Muscle layer of duodenum (tissue), 2 donors: Measurements from ENCODE around the gene UFSP1.

Experiments used
- H3K27ac ChIP-seq: one replicate; pipeline ENCODE4 v1.7.0; 2013; ENCODE audit warnings: mild to moderate bottlenecking, low read length
- H3K27me3 ChIP-seq: one replicate; pipeline ENCODE4 v1.7.0; 2013; ENCODE audit warnings: low read depth, mild to moderate bottlenecking, control low read depth, low read length
- H3K36me3 ChIP-seq, 2 donors: one replicate each; pipeline ENCODE4 v1.7.0; 2013; ENCODE audit warnings: low read length in 2 of 2, control low read depth in 1 of 2, mild to moderate bottlenecking in 1 of 2; ENCODE audit not compliant: insufficient read depth in 2 of 2, control insufficient read depth in 1 of 2
- H3K4me1 ChIP-seq, 2 donors: one replicate each; pipeline ENCODE4 v1.7.0; 2013; ENCODE audit warnings: low read length in 2 of 2, mild to moderate bottlenecking in 2 of 2, control low read depth in 1 of 2, moderate library complexity in 1 of 2; ENCODE audit not compliant: insufficient read depth in 2 of 2, control insufficient read depth in 1 of 2
- H3K4me3 ChIP-seq, 2 donors: one replicate each; pipeline ENCODE4 v1.7.0; 2013; ENCODE audit warnings: low read length in 2 of 2, low read depth in 1 of 2, mild to moderate bottlenecking in 1 of 2
- H3K9me3 ChIP-seq, 2 donors: one replicate each; pipeline ENCODE4 v1.7.0; 2013; ENCODE audit warnings: low read length in 2 of 2, control low read depth in 1 of 2, mild to moderate bottlenecking in 1 of 2; ENCODE audit not compliant: control insufficient read depth in 1 of 2
- donor health status: healthy.

The UFSP1 gene

GRCh38 chr7:100894860-100895700, 5.6 kb upstream of the UFSP1 start:
- Histone ChIP-seq H3K27me3 (peaks cover 6% of the 10 kb centered on the region), H3K4me3 (peak overlapping the region; percentile 21 to 66), H3K36me3 (no peaks in the 10 kb centered on the region), H3K27ac (no peak overlapping the region), H3K9me3 (no peaks in the 10 kb centered on the region), H3K4me1 (peaks cover 5 to 33% of the 10 kb centered on the region in 2 donors)

- Histone ChIP-seq H3K27me3 (peaks cover 6% of the 10 kb centered on the region), H3K4me3 (no peak overlapping the region), H3K4me1 (peaks cover 5 to 37% of the 10 kb centered on the region in 2 donors), H3K27ac (no peak overlapping the region), H3K9me3 (no peaks in the 10 kb centered on the region), H3K36me3 (no peaks in the 10 kb centered on the region)
Observed at GRCh38 chr7:100893910-100894721, 4.6 kb upstream of the UFSP1 start.

GRCh38 chr7:100893318-100893895, 3.9 kb upstream of the UFSP1 start:
- Histone ChIP-seq H3K4me1 (peaks cover 10 to 44% of the 10 kb centered on the region in 2 donors), H3K27ac (no peak overlapping the region)

DNA sequence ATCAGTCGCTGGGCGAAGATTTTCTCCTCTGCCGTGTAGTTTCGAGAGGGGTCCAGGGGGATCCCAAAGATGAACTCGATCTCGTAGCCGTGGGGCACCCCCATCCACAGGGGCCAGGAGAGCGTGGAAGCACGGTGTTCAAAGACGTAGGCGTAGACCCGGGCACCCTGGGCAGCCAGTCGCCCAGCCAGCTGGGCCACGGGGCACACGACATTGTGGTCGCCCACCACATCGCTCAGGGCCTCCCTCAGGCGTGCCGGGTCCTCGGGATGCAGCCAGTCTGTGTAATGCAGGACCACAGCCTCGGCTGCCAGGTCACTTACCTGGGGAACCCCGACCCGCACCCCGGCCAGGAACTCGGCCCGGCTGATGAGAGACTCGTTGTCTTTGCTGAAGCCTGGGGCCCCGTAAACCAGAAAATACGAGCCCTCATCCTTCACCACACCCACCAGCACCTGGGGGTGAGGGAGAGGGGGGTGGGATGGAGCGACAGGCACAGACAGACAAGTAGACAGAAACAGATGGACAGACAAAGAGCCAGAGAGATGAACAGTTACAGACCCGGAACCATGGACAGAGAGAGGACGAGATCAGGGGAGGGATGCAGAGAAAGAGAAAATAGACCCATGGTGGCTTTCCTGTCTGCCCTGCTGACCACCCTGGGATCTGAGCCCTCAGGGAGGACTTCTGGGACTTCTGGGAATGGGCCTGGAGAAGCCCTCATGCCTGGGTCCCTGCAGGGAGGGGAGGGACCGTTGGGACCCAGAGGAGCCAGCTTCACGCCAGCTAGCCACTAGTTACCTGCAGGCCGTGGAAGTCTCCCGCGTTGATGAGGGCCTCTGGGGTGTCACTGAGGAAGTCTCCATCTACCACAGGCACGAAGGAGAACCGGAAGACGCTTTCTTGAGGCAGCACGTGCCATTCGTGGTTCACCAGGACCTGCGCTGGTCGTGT, 3.1 kb upstream of the UFSP1 start:
- peaks cover 16 to 51% of the 10 kb centered on the region in 2 donors for H3K4me1 ChIP-seq
- no peak overlapping the region for H3K4me3 ChIP-seq
- H3K27ac ChIP-seq = no peak overlapping the region
- peaks cover 6% of the 10 kb centered on the region for H3K27me3 ChIP-seq
- H3K36me3 ChIP-seq = peaks cover 0 to 8% of the 10 kb centered on the region in 2 donors
- no peaks in the 10 kb centered on the region for H3K9me3 ChIP-seq

More at GRCh38 chr7:100893318-100893895, 3.9 kb upstream of the UFSP1 start:
- peaks cover 0 to 2% of the 10 kb centered on the region in 2 donors for H3K36me3 ChIP-seq
- no peaks in the 10 kb centered on the region for H3K9me3 ChIP-seq
- H3K4me3 ChIP-seq = no peak overlapping the region
- peaks cover 6% of the 10 kb centered on the region for H3K27me3 ChIP-seq

GRCh38 chr7:100891568-100892247, 2.2 kb upstream of the UFSP1 start:
- Histone ChIP-seq H3K36me3 (peaks cover 6 to 17% of the 10 kb centered on the region in 2 donors), H3K27me3 (peaks cover 6% of the 10 kb centered on the region), H3K4me3 (peak overlapping the region in 1 of 2 donors; percentile 30), H3K4me1 (peaks cover 23 to 50% of the 10 kb centered on the region in 2 donors), H3K27ac (no peak overlapping the region), H3K9me3 (no peaks in the 10 kb centered on the region)

DNA sequence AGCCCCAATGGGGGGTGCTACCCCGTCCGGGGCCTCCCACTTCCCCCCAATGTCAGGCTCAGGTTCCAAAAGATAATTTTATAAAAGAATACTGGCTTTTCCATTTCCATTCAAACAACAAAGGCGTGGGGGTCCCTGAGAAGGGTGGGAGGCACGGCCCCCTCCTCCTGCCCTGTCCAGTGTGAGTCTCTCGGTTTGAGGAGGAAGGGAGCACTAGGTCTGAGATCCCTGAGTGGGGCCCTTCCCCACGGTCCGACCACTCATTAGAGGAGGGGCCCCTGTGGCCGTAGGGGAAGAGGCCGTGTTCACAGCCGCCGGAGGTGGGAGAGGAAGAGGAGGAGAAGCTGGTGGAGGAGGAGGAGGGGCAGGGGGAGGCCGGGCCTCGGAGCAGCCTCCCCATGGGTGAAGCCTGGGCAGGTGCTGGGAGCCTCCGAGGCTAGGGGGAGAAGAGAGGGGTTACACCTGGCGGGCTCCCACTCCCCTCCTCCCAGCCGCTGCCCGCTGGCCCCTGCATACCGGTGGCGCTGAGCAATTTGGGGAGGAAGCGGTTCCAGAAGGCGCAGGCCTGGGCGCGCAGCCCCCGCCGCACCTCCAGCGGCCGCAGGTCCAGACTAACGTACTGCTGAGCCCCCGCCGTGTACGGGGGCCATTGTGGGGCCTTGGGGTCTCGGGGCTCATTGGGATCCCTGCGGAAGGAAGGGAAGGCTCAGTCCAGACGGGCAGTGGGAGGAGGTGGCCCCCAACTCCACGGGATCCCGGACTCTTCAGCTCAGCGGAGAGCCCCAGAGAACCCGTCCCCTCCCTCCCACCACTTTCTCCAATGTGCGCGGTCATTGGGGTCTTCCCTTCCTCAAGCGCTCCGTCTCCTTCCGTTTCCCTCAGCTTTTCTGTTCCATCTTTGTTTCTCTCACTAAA, 1.4 kb upstream of the UFSP1 start:
- peak overlapping the region; percentile 63 to 77 for H3K4me3 ChIP-seq
- peaks cover 23 to 43% of the 10 kb centered on the region in 2 donors for H3K4me1 ChIP-seq
- H3K27ac ChIP-seq = peak overlapping the region; percentile 64
- H3K9me3 ChIP-seq = no peaks in the 10 kb centered on the region
- H3K36me3 ChIP-seq = peaks cover 14 to 25% of the 10 kb centered on the region in 2 donors
- no peaks in the 10 kb centered on the region for H3K27me3 ChIP-seq

DNA sequence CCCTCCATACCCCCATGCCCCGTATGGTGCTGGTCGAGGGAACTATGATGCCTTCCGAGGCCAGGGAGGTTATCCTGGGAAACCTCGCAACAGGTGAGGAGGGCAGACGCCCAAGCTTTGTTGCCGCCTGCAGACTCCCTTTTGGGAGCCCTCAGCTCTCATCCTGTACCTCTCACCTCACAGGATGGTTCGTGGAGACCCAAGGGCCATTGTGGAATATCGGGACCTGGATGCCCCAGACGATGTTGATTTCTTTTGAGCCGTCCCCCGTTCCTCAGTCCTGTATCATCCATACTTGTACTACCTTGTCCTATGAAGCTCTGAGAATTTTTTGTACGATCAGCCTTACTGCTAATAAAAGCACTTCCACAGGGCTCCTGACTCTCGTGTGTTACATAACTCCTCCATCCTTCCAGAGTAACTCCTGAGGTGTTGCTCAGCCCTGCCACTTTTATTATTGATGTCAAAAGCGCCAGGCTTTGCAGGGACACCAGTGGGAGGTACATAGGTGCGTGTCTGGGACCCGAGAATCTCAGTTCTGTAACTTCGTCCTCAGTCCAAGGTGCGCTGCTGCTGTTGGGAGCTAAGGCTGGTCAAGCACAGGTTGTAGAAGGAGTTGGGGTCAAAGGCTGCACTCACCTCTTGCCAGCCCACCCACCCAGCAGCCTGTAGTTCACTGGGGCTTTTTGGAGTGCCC, 1.1 kb downstream of the UFSP1 start:
- H3K27me3 ChIP-seq = no peaks in the 10 kb centered on the region
- peak overlapping the region; percentile 58 to 77 for H3K4me3 ChIP-seq
- H3K27ac ChIP-seq = peak overlapping the region; percentile 47
- H3K9me3 ChIP-seq = no peaks in the 10 kb centered on the region
- H3K4me1 ChIP-seq = peaks cover 23 to 32% of the 10 kb centered on the region in 2 donors
- H3K36me3 ChIP-seq = peaks cover 39 to 50% of the 10 kb centered on the region in 2 donors

GRCh38 chr7:100887516-100888290, 1.8 kb downstream of the UFSP1 start:
- no peaks in the 10 kb centered on the region for H3K9me3 ChIP-seq
- no peaks in the 10 kb centered on the region for H3K27me3 ChIP-seq
- peaks cover 44 to 56% of the 10 kb centered on the region in 2 donors for H3K36me3 ChIP-seq
- H3K4me1 ChIP-seq = peaks cover 23 to 32% of the 10 kb centered on the region in 2 donors
- no peak overlapping the region for H3K27ac ChIP-seq
- no peak overlapping the region for H3K4me3 ChIP-seq
